Measurements from ENCODE around the gene TMEM117. TPM values are rescaled to one million over a fixed set of nuclear protein-coding genes. Genes with fewer than 3 reads are reported as not detected.

Gene TMEM117
- polyA plus RNA-seq, 1 donor (not counting 4 experiments of a cell fraction or from before 2014, with no cell fraction given), result 8.5 TPM

DNA sequence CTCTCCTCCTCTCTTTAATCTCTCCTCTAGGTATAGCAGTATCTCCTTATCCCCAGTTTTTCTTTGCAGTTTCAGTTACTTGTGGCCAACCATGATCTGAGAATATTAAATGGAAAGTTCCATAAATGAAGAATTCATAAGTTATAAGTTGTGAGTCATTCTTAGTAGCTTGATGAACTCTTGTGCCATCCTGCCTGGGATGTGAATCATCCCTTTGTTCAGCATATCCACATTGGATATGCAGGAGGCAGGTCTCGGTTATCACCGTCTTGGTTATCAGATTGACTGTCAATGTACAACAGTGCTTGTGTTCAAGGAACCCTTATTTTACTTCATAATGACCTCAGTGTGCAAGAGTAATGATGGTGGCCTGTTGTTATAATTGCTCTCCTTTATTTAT is 134.0 kb downstream of the TMEM117 start:
- dilution Hi-C loops (cut with MboI; ENCODE audit: extremely low pct_ligation_motif_present, low sequenced_read_pairs), result no loop called here
- H3K27me3 ChIP-seq (ENCODE audit: control insufficient read depth, extremely low read depth, insufficient read depth, low read length), result no peaks in the 10 kb centered on the region
- H4K20me1 ChIP-seq (ENCODE audit: control insufficient read depth, extremely low read depth, insufficient read depth, low read length), result no peaks in the 10 kb centered on the region
- peak overlapping the region; percentile 34 for H2AFZ ChIP-seq (ENCODE audit: control insufficient read depth, low read length)
- H3K4me3 ChIP-seq (ENCODE audit: control insufficient read depth in 2 of 3, extremely low read depth in 1 of 3, insufficient read depth in 2 of 3, low read depth in 1 of 3, low read length in 3 of 3), result peak overlapping the region in 1 of 3 experiments; percentile 21
- peak overlapping the region; percentile 41 for H3K27ac ChIP-seq (ENCODE audit: control insufficient read depth, insufficient read depth, low read length)
- H3K9me1 ChIP-seq (ENCODE audit: control insufficient read depth, extremely low read depth, insufficient read depth, low read length), result no peaks in the 10 kb centered on the region
- peak overlapping the region; percentile 69 for H3K4me2 ChIP-seq (ENCODE audit: control insufficient read depth, extremely low read depth, insufficient read depth, low read depth, low read length)
- H3K4me1 ChIP-seq (ENCODE audit: control insufficient read depth, extremely low read depth, insufficient read depth, low read length), result peaks cover 5% of the 10 kb centered on the region
- H3K79me2 ChIP-seq (ENCODE audit: control insufficient read depth, insufficient read depth, low read length), result no peaks in the 10 kb centered on the region
- no peaks in the 10 kb centered on the region for H3K36me3 ChIP-seq (ENCODE audit: control insufficient read depth in 2 of 2, extremely low read depth in 1 of 2, insufficient read depth in 2 of 2, low read length in 2 of 2)
- FAIRE-seq (peak; percentile 92), DNase-seq (ENCODE audit: low read depth, low spot score) (peak; percentile 52)
- TF ChIP-seq EZH2 (IDR thresholded peaks at IDR 0.05; ENCODE audit: low read length), result no peak
- TF ChIP-seq, protein P1, sequence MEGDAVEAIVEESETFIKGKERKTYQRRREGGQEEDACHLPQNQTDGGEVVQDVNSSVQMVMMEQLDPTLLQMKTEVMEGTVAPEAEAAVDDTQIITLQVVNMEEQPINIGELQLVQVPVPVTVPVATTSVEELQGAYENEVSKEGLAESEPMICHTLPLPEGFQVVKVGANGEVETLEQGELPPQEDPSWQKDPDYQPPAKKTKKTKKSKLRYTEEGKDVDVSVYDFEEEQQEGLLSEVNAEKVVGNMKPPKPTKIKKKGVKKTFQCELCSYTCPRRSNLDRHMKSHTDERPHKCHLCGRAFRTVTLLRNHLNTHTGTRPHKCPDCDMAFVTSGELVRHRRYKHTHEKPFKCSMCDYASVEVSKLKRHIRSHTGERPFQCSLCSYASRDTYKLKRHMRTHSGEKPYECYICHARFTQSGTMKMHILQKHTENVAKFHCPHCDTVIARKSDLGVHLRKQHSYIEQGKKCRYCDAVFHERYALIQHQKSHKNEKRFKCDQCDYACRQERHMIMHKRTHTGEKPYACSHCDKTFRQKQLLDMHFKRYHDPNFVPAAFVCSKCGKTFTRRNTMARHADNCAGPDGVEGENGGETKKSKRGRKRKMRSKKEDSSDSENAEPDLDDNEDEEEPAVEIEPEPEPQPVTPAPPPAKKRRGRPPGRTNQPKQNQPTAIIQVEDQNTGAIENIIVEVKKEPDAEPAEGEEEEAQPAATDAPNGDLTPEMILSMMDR (optimal IDR thresholded peaks at IDR 0.05 in 1 of 3, IDR thresholded peaks at IDR 0.05 in 1 of 3, conservative IDR thresholded peaks at IDR 0.05 in 1 of 3; ENCODE audit: extremely low read depth in 1 of 3, insufficient read depth in 2 of 3, low read length in 3 of 3), result no peak
- no peak overlapping the region for H3K9ac ChIP-seq (ENCODE audit: control insufficient read depth, extremely low read depth, insufficient read depth, low read length)
- peaks cover 2% of the 10 kb centered on the region for H3K9me3 ChIP-seq (ENCODE audit: control insufficient read depth, low read depth, low read length)

DNA sequence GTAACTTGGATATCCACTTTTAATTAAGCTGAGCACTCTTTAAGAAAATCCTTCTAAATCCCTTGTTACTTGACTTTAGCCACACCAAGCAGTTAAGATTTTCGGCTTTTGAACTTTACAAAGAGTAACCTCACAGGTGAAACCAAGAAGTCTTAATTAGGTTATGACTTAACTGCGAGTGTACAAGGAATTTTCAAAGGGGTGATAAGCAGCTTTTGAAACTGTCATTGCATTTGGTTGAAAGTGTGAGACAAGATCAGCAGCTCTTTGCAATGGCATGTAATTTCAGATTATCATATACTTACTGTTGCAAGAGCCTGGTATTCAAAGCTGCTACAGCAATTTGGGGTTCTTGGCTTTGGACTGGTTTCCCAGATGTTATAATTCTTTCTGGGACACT is 137.5 kb downstream of the TMEM117 start:
- H4K20me1 ChIP-seq (ENCODE audit: control insufficient read depth, extremely low read depth, insufficient read depth, low read length), result no peaks in the 10 kb centered on the region
- FAIRE-seq, result no peak
- dilution Hi-C loops (cut with MboI; ENCODE audit: extremely low pct_ligation_motif_present, low sequenced_read_pairs), result no loop called here
- peaks cover 2% of the 10 kb centered on the region for H3K9me3 ChIP-seq (ENCODE audit: control insufficient read depth, low read depth, low read length)
- no peak for DNase-seq (ENCODE audit: low read depth, low spot score)
- H3K9me1 ChIP-seq (ENCODE audit: control insufficient read depth, extremely low read depth, insufficient read depth, low read length), result no peaks in the 10 kb centered on the region
- TF ChIP-seq EZH2 (IDR thresholded peaks at IDR 0.05; ENCODE audit: low read length), result no peak
- TF ChIP-seq, protein P1 (optimal IDR thresholded peaks at IDR 0.05 in 1 of 3, IDR thresholded peaks at IDR 0.05 in 1 of 3, conservative IDR thresholded peaks at IDR 0.05 in 1 of 3; ENCODE audit: extremely low read depth in 1 of 3, insufficient read depth in 2 of 3, low read length in 3 of 3), result no peak
- H3K27ac ChIP-seq (ENCODE audit: control insufficient read depth, insufficient read depth, low read length), result no peak overlapping the region
- no peak overlapping the region for H3K4me3 ChIP-seq (ENCODE audit: control insufficient read depth in 2 of 3, extremely low read depth in 1 of 3, insufficient read depth in 2 of 3, low read depth in 1 of 3, low read length in 3 of 3)
- H3K9ac ChIP-seq (ENCODE audit: control insufficient read depth, extremely low read depth, insufficient read depth, low read length), result no peak overlapping the region
- H2AFZ ChIP-seq (ENCODE audit: control insufficient read depth, low read length), result no peak overlapping the region
- no peaks in the 10 kb centered on the region for H3K79me2 ChIP-seq (ENCODE audit: control insufficient read depth, insufficient read depth, low read length)
- peaks cover 11% of the 10 kb centered on the region for H3K4me1 ChIP-seq (ENCODE audit: control insufficient read depth, extremely low read depth, insufficient read depth, low read length)
- no peak overlapping the region for H3K4me2 ChIP-seq (ENCODE audit: control insufficient read depth, extremely low read depth, insufficient read depth, low read depth, low read length)
- no peaks in the 10 kb centered on the region for H3K27me3 ChIP-seq (ENCODE audit: control insufficient read depth, extremely low read depth, insufficient read depth, low read length)
- H3K36me3 ChIP-seq (ENCODE audit: control insufficient read depth in 2 of 2, extremely low read depth in 1 of 2, insufficient read depth in 2 of 2, low read length in 2 of 2), result no peaks in the 10 kb centered on the region

Data from keratinocyte (primary cell).